Stimulated activated CD4-positive, alpha-beta T cell treated with anti-CD3 and anti-CD28 coated beads, TNF-alpha, amount 100 ng/mL, for 1 hour (primary cell): ENCODE data around the gene NPIPB2.

Experiments used
- DNase-seq, 3 donors: peaks; one replicate each; pipeline ENCODE4 v3.0.0-alpha.2; 2020; ENCODE audit warnings: low read depth in 3 of 3, low spot score in 1 of 3

NPIPB2 gene

DNA sequence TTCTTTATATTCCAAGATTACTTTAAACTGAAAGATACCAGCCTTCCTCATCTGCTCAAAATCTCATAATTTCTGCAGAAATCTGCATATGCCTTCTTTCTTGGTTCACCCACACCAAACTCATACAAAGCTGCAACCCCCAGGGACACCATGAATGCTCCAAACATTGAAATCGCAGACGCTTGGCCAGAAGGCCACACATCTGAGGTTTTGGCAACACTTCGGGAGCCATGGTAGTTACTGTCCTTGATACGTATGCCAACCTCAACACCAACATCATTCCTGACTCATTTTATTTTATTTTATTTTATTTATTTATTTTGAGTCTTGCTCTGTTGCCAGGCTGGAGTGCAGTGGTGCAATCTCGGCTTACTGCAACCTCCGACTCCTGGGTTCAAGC lies 37.9 kb downstream of the NPIPB2 start:
- no peak for DNase-seq

DNA sequence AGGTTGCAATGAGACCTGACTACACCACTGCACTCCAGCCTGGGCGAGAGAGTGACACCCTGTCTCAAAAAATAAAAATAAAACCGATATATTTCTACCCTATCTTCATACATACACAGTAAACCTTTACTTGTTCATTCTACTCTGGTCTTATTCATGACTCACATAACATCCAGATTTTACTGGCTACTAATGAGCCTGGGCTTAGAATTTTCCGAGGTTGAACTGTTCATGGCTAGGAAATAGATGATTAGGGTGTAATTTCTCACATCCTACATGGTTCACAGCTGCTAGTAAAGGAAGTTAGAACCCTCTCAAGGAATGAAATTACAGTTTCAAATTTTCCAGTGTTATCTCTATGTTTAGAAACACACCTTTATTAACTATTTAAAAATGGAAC lies 40.8 kb downstream of the NPIPB2 start:
- no peak for DNase-seq

DNA sequence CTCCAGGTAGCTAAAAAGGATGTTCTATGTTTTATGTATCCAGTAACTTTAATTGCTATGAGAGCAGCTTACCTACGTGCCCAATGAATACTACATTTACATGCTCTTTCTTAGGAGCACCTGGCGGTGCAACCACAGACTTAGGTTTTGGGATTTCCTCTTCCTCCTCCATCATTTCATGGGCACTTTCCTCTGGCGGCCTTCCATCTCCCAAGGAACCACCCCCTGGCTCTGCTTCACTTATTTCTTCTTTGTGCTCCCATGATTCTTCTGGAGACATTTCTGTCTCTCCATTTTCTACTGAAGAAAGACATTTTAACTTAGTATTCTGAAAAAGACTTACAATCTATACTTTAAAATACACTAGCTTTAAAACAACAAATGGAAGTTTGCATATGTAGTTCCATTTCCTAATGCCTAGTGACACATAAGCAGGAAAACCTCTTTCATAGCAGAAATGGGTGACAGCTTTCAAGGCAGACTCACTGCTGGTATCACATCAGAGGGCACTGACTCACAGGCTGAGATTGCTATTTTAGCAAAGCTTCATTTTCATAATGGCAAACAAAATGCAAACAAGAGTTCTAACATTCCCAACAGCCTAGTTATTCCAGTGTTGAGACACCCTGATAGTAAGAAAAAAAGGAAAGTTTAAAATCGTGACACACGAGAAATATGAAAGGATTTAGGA lies 45.2 kb downstream of the NPIPB2 start:
- DNase-seq, result no peak

DNA sequence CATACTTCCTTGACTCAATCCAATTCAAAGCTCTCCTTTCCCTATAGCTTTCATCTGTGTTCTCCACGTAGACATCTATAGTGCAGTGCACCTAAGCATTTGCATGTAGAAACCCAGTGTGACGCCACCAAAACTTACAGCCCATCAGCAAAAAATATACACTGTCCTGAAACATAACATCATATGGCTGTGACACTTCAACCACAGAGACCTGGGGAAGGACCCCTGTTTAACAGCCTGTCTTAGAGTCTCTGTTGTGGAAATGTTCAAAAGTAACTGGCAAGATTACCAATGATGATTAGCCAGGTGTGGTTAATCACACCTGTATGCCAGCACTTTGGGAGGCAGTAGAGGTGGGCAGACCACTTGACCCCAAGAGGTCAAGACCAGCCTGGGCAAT lies 48.3 kb downstream of the NPIPB2 start:
- no peak for DNase-seq

DNA sequence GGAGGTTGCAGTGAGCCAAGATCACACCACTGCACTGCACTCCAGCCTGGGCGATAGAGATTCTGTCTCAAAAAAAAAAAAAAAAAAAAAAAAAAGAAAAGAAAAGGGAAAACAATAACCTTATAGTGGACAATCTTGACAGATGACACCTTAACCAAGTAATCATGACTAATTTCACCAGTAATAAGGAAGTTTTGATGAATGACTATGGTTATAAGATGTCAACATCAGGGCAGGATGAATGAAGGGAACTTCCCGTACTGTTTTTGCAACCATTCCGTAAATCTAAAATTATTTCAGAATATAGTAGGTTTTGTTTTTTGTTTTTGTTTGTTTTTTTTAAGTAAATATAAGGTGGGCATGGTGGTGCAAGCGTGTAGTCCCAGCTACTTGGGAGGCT lies 49.1 kb downstream of the NPIPB2 start:
- no peak for DNase-seq

DNA sequence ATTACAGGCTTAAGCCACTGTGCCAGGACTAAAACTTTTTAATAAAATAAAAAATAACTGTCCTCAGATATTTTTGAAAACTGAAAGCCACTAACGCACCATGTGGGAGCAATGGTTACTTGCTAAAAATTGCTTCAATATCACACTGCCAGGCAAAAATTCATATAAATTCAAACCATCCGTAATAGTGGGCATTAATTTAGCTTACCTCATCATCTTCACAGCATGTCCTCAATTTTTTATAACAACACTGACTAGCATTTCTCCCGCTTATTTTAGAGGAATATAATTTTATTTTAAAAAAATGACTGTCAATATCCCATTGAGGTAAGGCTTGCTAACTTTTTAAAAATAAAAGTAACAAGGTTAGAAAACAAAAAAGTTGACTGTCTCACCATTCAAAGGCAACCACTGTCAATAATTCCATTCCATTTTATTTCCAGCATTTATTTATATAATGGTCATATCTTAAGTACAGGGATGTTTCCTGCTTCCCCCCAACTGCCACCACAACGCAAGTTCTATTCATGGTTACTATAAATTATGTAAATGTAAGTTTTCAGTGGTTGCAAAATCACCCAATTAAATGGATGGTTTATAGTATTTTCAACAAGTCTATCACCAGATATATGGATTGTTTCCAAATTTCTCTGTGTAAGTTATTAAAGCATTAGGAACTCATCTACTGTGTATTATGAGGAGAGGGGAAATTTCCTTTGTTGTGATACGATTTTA lies 51.4 kb downstream of the NPIPB2 start:
- DNase-seq, result no peak

DNA sequence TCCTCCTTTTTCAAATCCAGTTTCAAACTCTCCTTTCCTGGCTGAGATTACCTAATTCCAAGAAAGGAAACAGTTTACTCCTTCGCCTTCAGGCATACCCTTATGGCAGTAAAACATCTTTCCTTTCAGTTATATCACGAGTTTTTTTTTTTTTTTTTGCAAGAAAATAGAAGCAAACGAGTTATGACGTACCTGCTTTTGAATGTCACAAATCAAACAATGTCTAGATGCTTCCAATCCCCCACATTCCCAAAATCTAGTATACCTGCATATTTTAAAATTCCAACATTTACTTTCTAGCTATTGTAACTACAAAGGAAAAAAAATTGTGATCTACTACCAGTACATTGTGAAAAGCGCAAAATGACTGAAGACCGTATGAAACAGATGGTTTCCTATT lies 55.0 kb downstream of the NPIPB2 start:
- no peak for DNase-seq

DNA sequence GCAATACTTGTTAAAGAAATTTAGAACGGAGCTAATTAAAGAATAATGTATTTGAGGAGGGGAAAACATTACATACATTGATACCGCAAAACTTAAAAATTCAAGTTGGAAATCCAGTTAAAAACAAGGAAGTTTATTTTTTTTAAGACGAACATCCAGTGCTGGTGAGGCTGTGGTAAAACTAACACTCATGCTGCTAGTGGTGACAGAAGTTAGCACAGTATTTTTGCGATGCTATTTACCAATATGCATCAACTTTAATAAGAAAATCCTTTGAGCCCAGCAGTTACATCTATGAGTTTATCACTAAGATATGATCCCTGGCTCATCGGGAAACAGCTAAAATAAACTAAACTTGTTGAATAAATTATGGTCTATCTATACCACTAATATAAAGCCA lies 57.8 kb downstream of the NPIPB2 start:
- no peak for DNase-seq

DNA sequence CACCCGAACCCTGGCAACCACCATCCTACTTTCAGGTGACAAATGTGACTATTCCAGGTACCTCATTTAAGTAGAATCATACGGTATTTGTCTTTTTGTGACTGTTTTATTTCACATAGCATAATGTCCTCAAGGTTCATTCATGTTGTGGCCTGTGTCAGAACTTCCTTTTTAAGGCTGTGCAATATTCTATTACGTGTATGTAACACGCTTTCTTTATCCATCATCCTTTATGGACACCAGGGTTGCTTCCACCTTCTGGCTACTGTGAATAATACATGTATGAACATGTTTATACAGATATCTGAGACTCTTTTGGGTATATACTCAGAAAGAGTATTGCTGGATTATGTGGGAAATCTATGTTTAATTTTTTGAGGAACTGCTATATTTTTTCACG lies 61.8 kb downstream of the NPIPB2 start:
- DNase-seq, result no peak

DNA sequence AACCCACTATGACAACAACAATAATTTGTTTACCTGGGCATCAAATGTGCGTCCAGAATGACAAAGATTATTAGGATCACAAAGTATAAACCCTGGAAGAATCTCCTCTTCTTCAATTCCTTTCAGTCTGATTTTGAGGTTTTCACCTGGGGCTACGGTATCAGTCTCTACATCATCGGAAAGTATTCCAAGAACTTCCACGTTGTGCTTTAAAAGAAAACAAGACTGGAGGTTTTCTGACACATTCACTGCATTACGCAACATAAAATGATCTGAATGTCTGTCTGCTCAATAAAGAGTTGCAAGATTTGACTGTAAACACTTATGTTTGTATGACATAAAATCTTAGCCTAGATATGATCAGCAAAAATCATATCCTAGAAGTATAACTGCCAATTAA lies 64.5 kb downstream of the NPIPB2 start:
- no peak for DNase-seq
